Measurements from ENCODE around the gene FNDC3B.

Gene FNDC3B

DNA sequence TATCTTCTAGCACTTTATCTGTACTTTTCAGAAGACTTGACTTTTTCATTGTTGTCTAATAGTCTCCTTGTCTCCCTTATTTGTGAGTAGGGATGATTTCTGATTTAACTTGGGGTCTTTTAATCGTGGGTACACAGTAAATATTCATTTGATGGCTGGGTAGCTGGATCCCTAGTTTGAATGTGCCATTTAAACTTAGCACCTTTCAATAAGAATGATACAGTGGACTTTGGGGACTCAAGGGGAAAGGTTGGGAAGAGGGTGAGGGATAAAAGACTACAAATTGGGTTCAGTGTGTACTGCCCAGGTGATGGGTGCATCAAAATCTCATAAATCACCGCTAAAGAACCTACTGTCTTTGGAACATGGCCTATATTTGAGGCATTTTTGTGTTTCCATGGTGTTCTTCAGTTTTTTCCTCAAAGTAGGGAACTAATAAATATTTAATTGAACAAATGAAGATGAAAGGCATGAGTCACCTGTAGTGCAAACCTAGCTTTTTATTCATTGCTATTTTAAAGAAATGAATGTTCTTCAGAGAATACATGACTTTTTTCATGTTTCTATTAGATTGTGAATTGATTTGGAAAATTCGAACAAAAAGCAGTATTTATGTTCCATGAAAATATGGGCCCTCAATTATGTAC, 12.1 kb downstream of the FNDC3B start:
- H3K9me3 ChIP-seq = no peaks in the 10 kb centered on the region
- no peak overlapping the region for H3K4me3 ChIP-seq (ENCODE audit: low read depth in 1 of 2, low read length in 1 of 2)
- no peaks in the 10 kb centered on the region for H3K27me3 ChIP-seq
- H3K36me3 ChIP-seq = peaks cover 29% of the 10 kb centered on the region
- H3K4me1 ChIP-seq (ENCODE audit: control insufficient read depth in 1 of 2, insufficient read depth in 1 of 2, low read depth in 1 of 2, low read length in 1 of 2) = peaks cover 16 to 18% of the 10 kb centered on the region in 2 experiments
- no peak overlapping the region for H3K27ac ChIP-seq
- TF ChIP-seq CTCF (IDR thresholded peaks at IDR 0.05) = no peak

GRCh38 chr3:172051957-172052354, 12.6 kb downstream of the FNDC3B start:
- no peaks in the 10 kb centered on the region for H3K27me3 ChIP-seq
- H3K4me3 ChIP-seq (ENCODE audit: low read depth in 1 of 2, low read length in 1 of 2) = no peak overlapping the region
- peaks cover 20 to 21% of the 10 kb centered on the region in 2 experiments for H3K4me1 ChIP-seq (ENCODE audit: control insufficient read depth in 1 of 2, insufficient read depth in 1 of 2, low read depth in 1 of 2, low read length in 1 of 2)
- H3K36me3 ChIP-seq = peaks cover 29% of the 10 kb centered on the region
- H3K9me3 ChIP-seq = no peaks in the 10 kb centered on the region
- TF ChIP-seq CTCF (IDR thresholded peaks at IDR 0.05) = no peak
- H3K27ac ChIP-seq = no peak overlapping the region

- Histone ChIP-seq H3K4me1 (ENCODE audit: control insufficient read depth in 1 of 2, insufficient read depth in 1 of 2, low read depth in 1 of 2, low read length in 1 of 2) (peaks cover 24 to 26% of the 10 kb centered on the region in 2 experiments), H3K36me3 (peaks cover 29% of the 10 kb centered on the region), H3K4me3 (ENCODE audit: low read depth in 1 of 2, low read length in 1 of 2) (no peak overlapping the region), H3K27ac (peak overlapping the region; percentile 4), H3K27me3 (no peaks in the 10 kb centered on the region), H3K9me3 (no peaks in the 10 kb centered on the region)
- TF ChIP-seq CTCF (IDR thresholded peaks at IDR 0.05) = no peak
These were observed 13.0 kb downstream of the FNDC3B start for GRCh38 chr3:172052405-172052804.

DNA sequence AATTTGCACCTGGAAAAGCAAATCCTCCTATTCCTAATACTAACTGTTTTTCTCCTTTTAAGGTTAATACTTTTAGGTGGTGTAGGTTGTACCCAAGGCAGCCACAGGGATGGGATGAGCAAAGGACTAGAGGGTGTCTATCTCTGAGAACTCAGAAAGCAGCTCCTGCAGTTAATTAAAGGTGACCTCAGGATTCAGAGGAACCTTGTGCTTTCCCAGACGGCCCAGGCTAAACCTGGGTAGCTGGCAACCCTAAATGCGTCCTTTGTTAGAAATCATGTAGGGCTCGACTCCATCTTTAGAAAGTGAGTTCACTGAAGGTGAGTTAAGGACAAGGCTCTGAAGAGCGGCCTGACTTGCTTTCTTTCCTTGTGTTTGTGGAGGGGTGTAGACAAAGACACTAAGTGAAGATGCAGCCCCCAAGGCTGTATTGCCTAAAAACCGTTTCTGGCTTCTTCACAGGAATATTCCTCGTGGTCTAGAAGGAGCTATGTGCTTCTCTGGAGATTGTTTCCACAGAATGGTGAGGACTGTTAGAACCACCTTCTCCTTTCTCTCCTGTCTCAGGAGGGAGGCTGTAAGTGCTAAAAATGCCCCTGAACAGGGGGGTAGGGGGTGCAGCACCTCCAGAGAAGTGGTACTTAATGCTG, 14.9 kb downstream of the FNDC3B start:
- Histone ChIP-seq H3K4me1 (ENCODE audit: control insufficient read depth in 1 of 2, insufficient read depth in 1 of 2, low read depth in 1 of 2, low read length in 1 of 2) (peaks cover 29 to 36% of the 10 kb centered on the region in 2 experiments), H3K36me3 (peaks cover 29% of the 10 kb centered on the region), H3K4me3 (ENCODE audit: low read depth in 1 of 2, low read length in 1 of 2) (no peak overlapping the region), H3K27me3 (no peaks in the 10 kb centered on the region), H3K9me3 (no peaks in the 10 kb centered on the region), H3K27ac (peak overlapping the region; percentile 68)
- TF ChIP-seq CTCF (IDR thresholded peaks at IDR 0.05) = no peak

- Histone ChIP-seq H3K4me1 (ENCODE audit: control insufficient read depth in 1 of 2, insufficient read depth in 1 of 2, low read depth in 1 of 2, low read length in 1 of 2) (peaks cover 36 to 49% of the 10 kb centered on the region in 2 experiments), H3K27me3 (no peaks in the 10 kb centered on the region), H3K27ac (peak overlapping the region; percentile 68), H3K4me3 (ENCODE audit: low read depth in 1 of 2, low read length in 1 of 2) (no peak overlapping the region), H3K9me3 (no peaks in the 10 kb centered on the region), H3K36me3 (peaks cover 21% of the 10 kb centered on the region)
- no peak for TF ChIP-seq CTCF (IDR thresholded peaks at IDR 0.05)
These were observed 17.0 kb downstream of the FNDC3B start for GRCh38 chr3:172056416-172056815.
